Stimulated activated naive B cell treated with anti-CD40 and anti-IgM and Interleukin-4, amounts not matched to agents 10 μg/mL and 1 μg/mL and 100 μg/mL, for 72 hours (primary cell): Measurements from ENCODE around the gene GRB10.
A peak's percentile ranks its signal among the peaks of the same experiment; 100 is the strongest.

Experiments used
- ATAC-seq, 2 donors: fragments of 150-1000 bp; cut with Tn5 transposase; replicated peaks; 2 replicates each; pipeline ENCODE4 v1.10.0; 2021; ENCODE audit warnings: moderate library complexity in 1 of 2
- DNase-seq: peaks from one replicate; pipeline ENCODE4 v3.0.0; 2021
- H3K27ac Mint-ChIP-seq: one replicate; pipeline ENCODE4 v1.8.0; 2022; ENCODE audit warnings: mild to moderate bottlenecking, mixed read lengths
- H3K27me3 Mint-ChIP-seq, 2 donors: one replicate each; pipeline ENCODE4 v1.8.0; 2022; ENCODE audit warnings: mixed read lengths in 2 of 2
- H3K36me3 Mint-ChIP-seq, 2 donors: one replicate each; pipeline ENCODE4 v1.8.0; 2022; ENCODE audit warnings: mixed read lengths in 2 of 2, mild to moderate bottlenecking in 1 of 2
- H3K4me1 Mint-ChIP-seq, 2 donors: one replicate each; pipeline ENCODE4 v1.8.0; 2022; ENCODE audit warnings: mixed read lengths in 2 of 2, mild to moderate bottlenecking in 1 of 2
- H3K4me3 Mint-ChIP-seq, 2 donors: one replicate each; pipeline ENCODE4 v1.8.0; 2022; ENCODE audit warnings: mild to moderate bottlenecking in 2 of 2, mixed read lengths in 2 of 2, moderate library complexity in 1 of 2
- H3K9me3 Mint-ChIP-seq, 2 donors: one replicate each; pipeline ENCODE4 v1.8.0; 2022; ENCODE audit warnings: mixed read lengths in 2 of 2, mild to moderate bottlenecking in 1 of 2

GRB10 gene

DNA sequence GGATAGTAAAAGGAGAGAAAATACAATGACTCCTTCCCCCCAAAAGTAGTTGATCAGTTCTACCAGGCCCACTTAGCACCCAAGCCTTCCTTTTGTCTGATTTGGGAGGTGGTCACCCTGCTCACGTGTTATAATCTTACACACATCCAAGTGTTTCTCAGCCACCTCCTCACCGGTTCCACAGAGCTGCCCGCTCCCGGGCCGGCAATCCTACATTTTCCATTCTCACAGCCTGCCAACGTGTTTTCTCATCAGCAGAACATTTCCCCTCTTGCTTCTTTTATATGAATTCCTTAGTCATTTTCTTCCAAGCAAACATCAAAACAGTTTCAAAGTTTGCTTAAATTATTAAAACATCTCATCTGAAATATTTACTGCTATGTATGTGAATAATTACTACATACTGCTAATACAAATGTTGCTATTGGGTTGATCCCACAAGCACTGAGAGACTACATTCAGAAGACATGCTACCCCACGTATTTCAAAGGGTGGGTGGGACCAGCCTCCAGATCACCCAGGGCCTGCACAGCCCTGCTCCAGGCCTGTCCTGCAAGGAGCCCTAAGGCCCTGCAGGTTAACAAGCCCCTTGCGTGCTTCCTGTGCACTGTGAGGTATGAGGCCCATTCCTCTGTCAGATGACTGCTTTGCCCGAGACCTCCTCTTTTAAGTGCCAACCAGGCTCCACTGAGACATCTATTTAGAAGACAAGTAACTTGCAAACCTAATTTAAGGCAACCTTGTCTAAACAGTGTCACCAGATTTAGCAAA is 75.3 kb downstream of the GRB10 start:
- ATAC-seq (no peak), DNase-seq (no peak)
- Mint-ChIP-seq H3K4me1 (no peaks in the 10 kb centered on the region), H3K9me3 (no peaks in the 10 kb centered on the region), H3K4me3 (no peak overlapping the region), H3K27ac (no peak overlapping the region), H3K27me3 (peaks cover 0 to 8% of the 10 kb centered on the region in 2 donors), H3K36me3 (no peaks in the 10 kb centered on the region)

DNA sequence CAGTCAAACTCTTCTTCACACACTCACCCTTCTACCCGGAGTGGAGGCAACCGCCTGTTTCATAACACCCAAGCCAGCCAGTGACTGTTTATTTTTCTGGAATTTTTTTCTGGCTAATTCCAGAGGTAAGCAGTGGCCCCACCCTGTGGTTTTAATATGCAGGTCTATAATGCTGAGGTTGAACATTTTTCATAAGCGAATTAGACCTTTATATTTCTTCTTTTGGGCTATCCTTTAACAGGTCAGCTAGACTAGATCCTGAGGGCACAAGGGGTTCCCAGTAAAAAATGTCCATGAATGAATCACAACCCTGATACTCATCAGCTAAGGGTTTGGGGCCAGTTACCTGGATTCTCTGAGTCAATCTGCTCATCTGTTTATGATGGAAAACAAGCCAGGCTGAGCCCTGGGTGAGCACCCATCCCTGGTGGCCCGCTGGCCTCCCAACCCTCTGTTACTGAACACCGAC is 76.2 kb downstream of the GRB10 start:
- Mint-ChIP-seq H3K36me3 (no peaks in the 10 kb centered on the region), H3K27ac (no peak overlapping the region), H3K4me3 (no peak overlapping the region), H3K27me3 (peaks cover 0 to 8% of the 10 kb centered on the region in 2 donors), H3K4me1 (no peaks in the 10 kb centered on the region), H3K9me3 (no peaks in the 10 kb centered on the region)
- ATAC-seq (no peak), DNase-seq (no peak)

DNA sequence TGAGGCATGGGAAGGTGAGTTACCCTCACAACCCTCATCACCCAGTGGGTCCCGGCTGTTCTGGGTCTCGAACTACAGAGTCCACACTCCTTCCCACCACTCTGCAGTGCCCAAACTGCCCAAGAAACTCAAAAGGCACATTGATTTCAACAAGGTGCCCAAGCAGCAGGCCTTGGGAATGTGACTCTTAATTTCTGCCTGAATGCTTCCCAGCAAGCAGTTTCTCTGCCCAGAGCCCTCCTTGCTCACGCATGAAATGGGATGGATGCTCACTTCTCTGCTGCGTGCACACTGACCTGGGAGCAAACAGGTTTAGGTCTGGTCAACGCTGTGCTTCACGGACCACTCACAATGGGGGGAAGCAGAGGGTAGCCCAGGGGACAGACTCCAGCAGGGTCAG is 77.9 kb downstream of the GRB10 start:
- no peak overlapping the region for H3K4me3 Mint-ChIP-seq
- no peak for DNase-seq
- no peak overlapping the region for H3K27ac Mint-ChIP-seq
- no peaks in the 10 kb centered on the region for H3K9me3 Mint-ChIP-seq
- no peaks in the 10 kb centered on the region for H3K4me1 Mint-ChIP-seq
- peaks cover 0 to 4% of the 10 kb centered on the region in 2 donors for H3K27me3 Mint-ChIP-seq
- no peak for ATAC-seq
- H3K36me3 Mint-ChIP-seq, result no peaks in the 10 kb centered on the region

DNA sequence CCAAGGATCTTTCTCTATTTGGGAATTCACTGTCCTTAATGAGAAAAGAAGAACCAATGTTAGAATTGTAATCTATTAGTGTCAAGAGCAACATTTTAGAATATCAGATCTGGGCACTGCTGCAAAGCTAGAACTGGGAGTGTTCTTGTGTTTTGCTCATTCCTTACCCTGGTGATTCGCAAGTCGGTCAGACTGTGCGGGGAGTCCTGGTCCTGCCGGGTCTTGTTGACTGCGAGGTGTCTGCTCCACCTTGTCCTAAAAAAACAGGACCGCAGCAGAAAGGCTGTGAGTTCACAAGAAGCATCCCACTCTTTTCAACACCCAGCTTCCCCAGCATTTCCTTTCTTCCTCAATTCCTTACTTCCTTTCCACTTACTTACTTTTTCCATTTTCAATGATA is 79.0 kb downstream of the GRB10 start:
- H3K9me3 Mint-ChIP-seq, result no peaks in the 10 kb centered on the region
- ATAC-seq, result no peak

DNA sequence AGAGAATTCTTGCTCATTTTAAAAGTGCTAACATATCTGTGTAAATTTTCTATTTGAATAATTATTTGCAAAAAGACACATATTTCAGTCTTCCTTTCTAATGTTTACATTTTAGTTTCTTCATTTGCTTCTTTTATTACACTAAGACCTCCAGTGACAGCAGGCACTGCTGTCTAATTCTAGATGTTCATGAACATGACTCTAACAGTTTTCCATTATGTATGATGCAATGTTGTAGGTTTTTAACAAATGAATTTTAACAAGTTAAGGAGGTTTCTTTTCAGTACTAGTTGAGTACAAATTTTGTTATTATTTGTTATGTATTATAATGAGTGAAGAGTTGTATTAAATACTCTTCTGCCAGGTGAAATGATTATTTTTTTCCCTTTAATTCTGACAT is 83.6 kb downstream of the GRB10 start:
- Mint-ChIP-seq H3K36me3 (no peaks in the 10 kb centered on the region), H3K4me1 (peaks cover 5 to 6% of the 10 kb centered on the region in 2 donors), H3K27me3 (no peaks in the 10 kb centered on the region), H3K27ac (no peak overlapping the region), H3K9me3 (no peaks in the 10 kb centered on the region), H3K4me3 (no peak overlapping the region)
- DNase-seq (no peak), ATAC-seq (no peak)

More for the DNA sequence above, 79.0 kb downstream of the GRB10 start:
- no peak overlapping the region for H3K27ac Mint-ChIP-seq
- no peaks in the 10 kb centered on the region for H3K36me3 Mint-ChIP-seq
- no peaks in the 10 kb centered on the region for H3K4me1 Mint-ChIP-seq
- no peaks in the 10 kb centered on the region for H3K27me3 Mint-ChIP-seq
- no peak for DNase-seq
- H3K4me3 Mint-ChIP-seq, result no peak overlapping the region

DNA sequence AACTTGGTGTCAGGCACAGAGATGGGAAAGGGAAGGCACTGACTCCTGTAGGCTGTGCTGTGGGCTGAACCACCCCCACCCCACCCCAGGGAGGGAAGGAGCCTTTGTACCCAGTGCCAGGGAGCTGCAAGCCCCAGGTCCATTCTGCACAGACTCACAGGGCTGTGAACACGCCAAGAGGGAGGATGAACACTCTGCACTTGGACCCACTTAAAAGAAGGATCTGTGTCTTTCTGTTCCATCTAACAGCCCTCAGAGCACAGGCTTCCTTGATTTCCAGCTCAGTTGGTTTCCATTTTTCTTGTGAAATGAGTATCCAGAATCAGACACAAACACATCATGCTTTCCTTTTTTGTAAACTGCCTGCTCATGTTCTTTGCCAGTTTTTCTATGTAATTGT is 84.9 kb downstream of the GRB10 start:
- ATAC-seq (no peak), DNase-seq (no peak)
- Mint-ChIP-seq H3K36me3 (no peaks in the 10 kb centered on the region), H3K27me3 (peaks cover 0 to 5% of the 10 kb centered on the region in 2 donors), H3K27ac (no peak overlapping the region), H3K4me3 (no peak overlapping the region), H3K4me1 (peaks cover 5 to 6% of the 10 kb centered on the region in 2 donors), H3K9me3 (no peaks in the 10 kb centered on the region)

DNA sequence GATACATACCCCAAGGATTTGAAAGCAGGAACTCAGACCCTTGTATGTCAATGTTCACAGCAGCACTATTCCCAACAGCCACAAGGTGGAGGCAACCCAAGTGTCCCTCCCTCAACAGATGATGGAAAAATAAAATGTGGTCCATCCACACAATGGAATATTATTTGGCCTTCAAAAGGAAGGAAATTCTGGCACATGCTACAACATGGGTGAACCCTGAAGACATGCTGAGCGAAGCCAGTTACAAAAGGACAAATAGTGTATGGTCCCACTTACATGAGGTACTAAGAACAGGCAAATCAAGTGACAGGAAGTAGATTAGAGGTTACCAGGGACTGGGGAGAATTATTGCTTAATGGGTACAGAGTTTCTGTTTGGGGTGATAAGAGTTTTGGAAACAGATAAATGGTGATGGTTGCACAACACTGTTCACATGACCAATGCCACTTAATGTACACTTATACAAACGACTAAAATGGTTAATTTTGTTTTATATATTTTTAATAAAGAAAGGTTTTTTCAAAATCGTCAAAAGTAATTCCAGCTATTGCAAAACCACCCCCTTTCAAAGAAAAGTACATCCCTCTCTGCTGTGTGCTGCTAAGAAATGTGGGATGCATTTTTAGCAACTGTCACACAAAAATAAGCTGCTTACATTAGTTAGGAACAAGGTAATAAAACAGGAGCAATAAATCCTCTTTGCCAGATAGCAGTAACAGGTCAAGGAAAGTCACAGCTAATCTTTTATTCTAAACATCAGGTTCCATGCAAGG is 85.7 kb downstream of the GRB10 start:
- peaks cover 0 to 5% of the 10 kb centered on the region in 2 donors for H3K27me3 Mint-ChIP-seq
- no peak overlapping the region for H3K4me3 Mint-ChIP-seq
- DNase-seq, result no peak
- H3K27ac Mint-ChIP-seq, result no peak overlapping the region
- no peaks in the 10 kb centered on the region for H3K9me3 Mint-ChIP-seq
- H3K36me3 Mint-ChIP-seq, result no peaks in the 10 kb centered on the region
- H3K4me1 Mint-ChIP-seq, result peaks cover 5 to 6% of the 10 kb centered on the region in 2 donors
- ATAC-seq, result peak in 1 of 2 donors; percentile 39

DNA sequence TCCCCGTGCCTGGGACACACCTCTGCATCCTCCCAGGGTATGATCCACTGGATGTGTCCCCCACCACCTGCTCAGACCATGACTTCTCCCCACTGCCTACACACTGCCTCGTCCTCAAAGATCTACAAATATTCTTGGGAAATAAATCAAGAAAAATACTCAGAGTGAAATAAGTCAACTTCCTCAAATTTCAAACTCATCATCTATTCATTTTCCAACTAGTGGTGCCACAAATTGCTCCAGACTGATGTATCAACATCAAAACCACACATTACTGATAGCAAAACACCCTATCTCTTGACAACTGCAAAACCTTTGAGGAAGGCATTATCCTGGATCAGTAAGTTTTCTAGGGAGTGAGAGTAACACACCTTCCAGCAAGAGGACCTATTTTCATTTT is 87.7 kb downstream of the GRB10 start:
- no peak for DNase-seq
- Mint-ChIP-seq H3K9me3 (no peaks in the 10 kb centered on the region), H3K36me3 (no peaks in the 10 kb centered on the region), H3K4me1 (peaks cover 5 to 6% of the 10 kb centered on the region in 2 donors), H3K27ac (no peak overlapping the region), H3K27me3 (peaks cover 0 to 5% of the 10 kb centered on the region in 2 donors), H3K4me3 (no peak overlapping the region)
- peak in 1 of 2 donors; percentile 34 for ATAC-seq

DNA sequence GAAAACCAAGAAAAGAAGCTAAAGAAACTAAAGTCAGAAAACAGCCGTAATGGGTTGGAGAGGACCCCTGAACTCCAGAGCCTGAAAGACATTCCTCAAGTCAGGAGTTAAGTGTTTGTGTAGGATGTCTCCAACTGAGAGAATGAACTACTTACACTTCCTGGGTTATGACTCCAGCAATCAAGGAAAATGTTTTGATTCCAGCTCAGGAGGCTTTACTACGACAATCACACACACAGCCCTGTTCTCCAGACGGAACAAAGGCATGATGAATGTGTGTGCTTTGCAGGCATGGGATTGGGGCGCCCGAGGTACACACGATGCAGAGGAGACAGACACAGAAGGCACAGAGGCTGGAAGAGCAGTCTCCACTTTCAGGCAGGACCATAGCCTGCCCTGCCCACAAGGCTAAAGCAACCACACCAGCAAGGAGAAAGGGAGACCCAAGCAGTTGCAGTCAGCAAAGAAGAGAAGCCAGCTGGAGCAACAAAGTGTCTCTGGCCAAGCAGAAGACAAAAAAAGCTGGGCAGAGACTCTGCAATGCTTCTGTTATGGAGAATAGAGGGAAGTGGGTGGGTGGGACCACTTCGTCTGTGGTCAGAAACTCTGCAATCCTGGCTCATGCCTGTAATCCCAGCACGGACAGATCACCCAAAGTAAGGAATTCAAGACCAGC is 89.1 kb downstream of the GRB10 start:
- no peak overlapping the region for H3K27ac Mint-ChIP-seq
- H3K27me3 Mint-ChIP-seq, result peaks cover 0 to 5% of the 10 kb centered on the region in 2 donors
- no peak overlapping the region for H3K4me3 Mint-ChIP-seq
- H3K4me1 Mint-ChIP-seq, result peaks cover 5 to 6% of the 10 kb centered on the region in 2 donors
- no peaks in the 10 kb centered on the region for H3K36me3 Mint-ChIP-seq
- H3K9me3 Mint-ChIP-seq, result no peaks in the 10 kb centered on the region
- ATAC-seq (no peak), DNase-seq (no peak)

DNA sequence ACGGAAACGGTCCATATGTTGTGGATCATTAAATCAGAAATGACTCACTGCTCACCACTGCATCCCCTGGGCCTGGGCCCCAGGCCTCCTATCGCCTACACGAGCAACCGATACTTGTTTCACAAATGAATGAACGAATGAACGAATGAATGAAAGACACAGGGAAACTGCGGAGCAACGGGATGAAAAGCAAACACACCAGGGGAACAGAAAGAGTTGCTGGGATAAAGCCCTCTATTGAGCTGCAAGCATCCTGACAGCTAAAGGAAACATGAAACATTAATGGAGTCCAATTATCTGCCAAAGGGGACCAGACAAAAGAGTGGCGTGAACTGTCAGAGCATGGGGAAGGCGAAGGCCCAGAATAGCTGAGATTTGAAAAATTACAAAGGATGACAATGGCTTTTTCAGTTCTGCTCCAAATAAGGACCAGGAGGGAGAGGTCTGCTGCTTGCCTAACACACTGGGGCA is 92.1 kb downstream of the GRB10 start:
- DNase-seq, result no peak
- no peaks in the 10 kb centered on the region for H3K36me3 Mint-ChIP-seq

DNA sequence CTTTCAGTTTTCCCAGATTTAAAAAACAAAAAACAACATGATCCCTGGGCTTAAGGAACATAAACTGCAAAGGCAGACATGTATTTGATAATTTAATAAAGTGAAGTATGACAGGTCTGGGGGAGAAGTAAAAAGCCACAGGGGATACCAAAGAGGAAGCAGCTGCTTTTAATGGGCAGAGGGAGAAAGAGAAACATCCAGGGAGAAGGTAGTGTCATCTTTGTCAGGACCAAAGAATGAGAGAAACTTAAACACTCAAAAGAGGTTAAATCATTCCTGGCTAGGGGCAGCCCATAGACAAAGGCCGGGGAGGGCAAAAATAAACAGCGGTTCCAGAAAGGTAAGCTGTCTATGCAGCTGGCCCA is 94.5 kb downstream of the GRB10 start:
- ATAC-seq (no peak), DNase-seq (no peak)
- Mint-ChIP-seq H3K4me3 (no peak overlapping the region), H3K9me3 (no peaks in the 10 kb centered on the region), H3K4me1 (no peaks in the 10 kb centered on the region), H3K27ac (no peak overlapping the region), H3K36me3 (no peaks in the 10 kb centered on the region), H3K27me3 (peaks cover 0 to 7% of the 10 kb centered on the region in 2 donors)

More for the DNA sequence above, 92.1 kb downstream of the GRB10 start:
- Mint-ChIP-seq H3K4me3 (no peak overlapping the region), H3K4me1 (peaks cover 5 to 6% of the 10 kb centered on the region in 2 donors), H3K9me3 (no peaks in the 10 kb centered on the region), H3K27me3 (peaks cover 5 to 6% of the 10 kb centered on the region in 2 donors), H3K27ac (no peak overlapping the region)
- ATAC-seq, result no peak

DNA sequence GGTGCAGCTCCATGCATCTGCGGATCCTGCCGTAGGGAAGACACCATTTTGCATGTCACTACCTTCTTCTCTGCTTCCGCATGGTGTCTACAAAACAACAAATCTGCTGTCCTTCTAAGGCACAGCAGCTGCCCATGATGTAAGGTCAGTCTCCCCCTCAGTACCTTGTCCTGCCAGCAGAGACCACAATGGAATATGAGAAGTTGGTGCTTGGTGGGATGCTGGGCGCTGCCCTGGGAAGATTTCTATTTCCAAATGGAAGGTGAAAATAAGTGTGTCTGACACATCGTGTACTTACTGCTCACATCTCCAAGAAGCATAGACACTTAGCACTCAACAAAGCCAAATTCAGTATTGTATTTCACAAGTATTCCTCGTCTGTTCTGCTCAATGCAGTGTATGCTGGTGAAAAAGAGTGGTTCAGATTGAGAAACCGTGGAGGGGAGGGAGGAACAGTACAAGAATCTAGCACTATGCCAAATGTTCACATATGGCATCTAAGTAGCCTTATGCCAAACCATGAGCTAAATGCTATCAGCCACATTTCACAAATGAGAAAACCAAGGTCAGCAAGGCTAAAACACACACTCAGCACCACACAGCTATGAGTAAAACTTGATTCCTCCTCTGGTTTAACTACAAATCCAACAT is 95.0 kb downstream of the GRB10 start:
- no peak for DNase-seq
- ATAC-seq, result no peak
- Mint-ChIP-seq H3K36me3 (no peaks in the 10 kb centered on the region), H3K9me3 (no peaks in the 10 kb centered on the region), H3K4me1 (no peaks in the 10 kb centered on the region), H3K27ac (no peak overlapping the region), H3K4me3 (no peak overlapping the region), H3K27me3 (peaks cover 0 to 10% of the 10 kb centered on the region in 2 donors)

DNA sequence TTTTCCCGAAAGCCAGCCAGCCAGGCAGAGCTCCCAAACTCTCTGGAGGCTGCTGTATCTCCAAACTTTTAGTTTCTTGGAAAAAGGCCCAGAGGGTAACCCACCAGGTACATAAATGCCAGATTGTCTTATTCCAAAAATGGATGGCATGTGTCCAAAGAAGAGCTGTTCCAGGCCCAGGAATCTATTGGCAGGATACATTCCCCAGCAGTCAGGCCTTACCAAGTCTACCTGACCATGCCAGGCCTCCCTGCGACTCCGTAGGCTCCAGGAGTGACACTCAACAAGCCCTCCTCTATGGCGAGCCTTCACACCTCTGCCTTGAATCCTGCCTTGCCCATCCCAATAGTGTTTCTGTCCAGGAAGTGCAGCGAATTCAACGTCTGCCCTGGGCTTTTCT is 95.6 kb downstream of the GRB10 start:
- H3K27ac Mint-ChIP-seq, result no peak overlapping the region
- H3K9me3 Mint-ChIP-seq, result no peaks in the 10 kb centered on the region
- no peaks in the 10 kb centered on the region for H3K4me1 Mint-ChIP-seq
- ATAC-seq (no peak), DNase-seq (no peak)
- H3K4me3 Mint-ChIP-seq, result no peak overlapping the region
- peaks cover 0 to 10% of the 10 kb centered on the region in 2 donors for H3K27me3 Mint-ChIP-seq
- no peaks in the 10 kb centered on the region for H3K36me3 Mint-ChIP-seq
